Mucosa of rectum (tissue), 2 donors: ENCODE measurements around the gene MAPKAPK2.

Experiments used
- H3K27ac ChIP-seq, 2 donors: one replicate each; pipeline ENCODE4 v1.7.0; 2013; ENCODE audit warnings: inconsistent platforms in 2 of 2, low read depth in 2 of 2, low read length in 2 of 2
- H3K27me3 ChIP-seq, 2 donors: one replicate each; pipeline ENCODE4 v1.7.0; 2013; ENCODE audit warnings: low read length in 2 of 2; ENCODE audit not compliant: control insufficient read depth in 2 of 2, insufficient read depth in 2 of 2
- H3K36me3 ChIP-seq, 2 donors: one replicate each; pipeline ENCODE4 v1.7.0; 2013; ENCODE audit warnings: low read length in 2 of 2; ENCODE audit not compliant: control insufficient read depth in 2 of 2, insufficient read depth in 2 of 2
- H3K4me1 ChIP-seq, 2 donors: one replicate each; pipeline ENCODE4 v1.7.0; 2013; ENCODE audit warnings: low read length in 2 of 2, mild to moderate bottlenecking in 1 of 2; ENCODE audit not compliant: control insufficient read depth in 2 of 2, insufficient read depth in 2 of 2
- H3K4me3 ChIP-seq, 2 donors: one replicate each; pipeline ENCODE4 v1.7.0; 2013; ENCODE audit warnings: low read length in 2 of 2
- H3K9ac ChIP-seq, 2 donors: one replicate each; pipeline ENCODE4 v1.7.0; 2013; ENCODE audit warnings: low read length in 2 of 2, low read depth in 1 of 2, mild to moderate bottlenecking in 1 of 2
- H3K9me3 ChIP-seq, 2 donors: one replicate each; pipeline ENCODE4 v1.7.0; 2013; ENCODE audit warnings: low read length in 2 of 2; ENCODE audit not compliant: control insufficient read depth in 2 of 2
- donor health status: healthy.
- donor health status: Normal muscosa, but diverticular disease.

Gene MAPKAPK2

DNA sequence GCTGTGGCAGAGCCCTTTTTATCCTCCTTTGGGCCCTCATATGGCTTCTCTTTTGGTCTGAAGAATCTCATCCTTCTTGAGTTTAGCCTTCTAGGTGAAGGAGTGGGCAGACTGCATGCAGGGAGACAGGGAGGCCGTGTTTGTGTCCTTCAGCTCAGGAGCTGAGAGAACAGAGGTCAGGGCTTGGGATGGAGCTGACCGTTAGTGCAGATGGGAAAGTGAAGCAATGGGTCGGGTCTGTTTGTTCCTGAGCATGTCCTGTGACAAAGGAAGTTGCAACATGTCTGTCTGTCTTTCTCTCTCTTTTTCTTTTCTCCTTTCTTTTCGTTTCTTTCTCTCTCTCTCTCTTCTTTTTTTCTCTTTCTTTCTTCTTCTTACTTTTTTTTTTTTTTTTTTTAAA is 14.9 kb downstream of the MAPKAPK2 start:
- Histone ChIP-seq H3K27ac (no peak overlapping the region), H3K36me3 (peaks cover 0 to 3% of the 10 kb centered on the region in 2 donors), H3K9ac (peak overlapping the region in 1 of 2 donors; percentile 28), H3K9me3 (no peaks in the 10 kb centered on the region), H3K27me3 (no peaks in the 10 kb centered on the region), H3K4me3 (no peak overlapping the region), H3K4me1 (peaks cover 10% of the 10 kb centered on the region in 2 donors)

DNA sequence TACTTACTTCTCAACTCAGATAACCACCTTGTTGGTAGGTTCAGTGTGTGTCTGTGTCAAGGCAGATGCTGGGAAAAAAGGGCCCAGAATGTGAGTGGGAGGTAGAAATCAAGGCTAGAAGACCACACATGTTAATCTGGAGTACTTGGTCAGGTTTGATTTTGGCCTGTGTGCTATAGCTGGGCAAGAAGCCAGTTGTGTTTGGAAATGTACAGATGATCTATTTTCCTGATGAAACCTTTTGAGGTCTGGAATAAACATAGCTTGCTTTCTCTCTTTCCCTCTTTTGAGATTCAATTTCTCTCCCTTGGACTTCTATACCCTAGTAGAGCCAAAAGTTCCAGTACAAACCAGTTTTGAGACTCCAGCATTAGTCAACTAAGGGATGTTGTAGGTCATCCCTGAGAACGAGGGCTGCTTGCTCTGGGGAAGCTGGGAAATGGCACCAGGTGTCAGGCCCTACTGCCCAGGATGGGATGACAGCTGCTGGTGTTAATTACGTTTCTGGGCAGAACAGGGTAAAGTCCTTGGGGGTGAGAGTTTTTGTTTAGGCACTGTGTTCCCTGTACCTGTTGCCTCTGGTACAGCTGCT is 15.8 kb downstream of the MAPKAPK2 start:
- Histone ChIP-seq H3K4me1 (peaks cover 10 to 16% of the 10 kb centered on the region in 2 donors), H3K9me3 (no peaks in the 10 kb centered on the region), H3K9ac (no peak overlapping the region), H3K27ac (peak overlapping the region in 1 of 2 donors; percentile 9), H3K27me3 (no peaks in the 10 kb centered on the region), H3K4me3 (no peak overlapping the region), H3K36me3 (peaks cover 0 to 3% of the 10 kb centered on the region in 2 donors)

DNA sequence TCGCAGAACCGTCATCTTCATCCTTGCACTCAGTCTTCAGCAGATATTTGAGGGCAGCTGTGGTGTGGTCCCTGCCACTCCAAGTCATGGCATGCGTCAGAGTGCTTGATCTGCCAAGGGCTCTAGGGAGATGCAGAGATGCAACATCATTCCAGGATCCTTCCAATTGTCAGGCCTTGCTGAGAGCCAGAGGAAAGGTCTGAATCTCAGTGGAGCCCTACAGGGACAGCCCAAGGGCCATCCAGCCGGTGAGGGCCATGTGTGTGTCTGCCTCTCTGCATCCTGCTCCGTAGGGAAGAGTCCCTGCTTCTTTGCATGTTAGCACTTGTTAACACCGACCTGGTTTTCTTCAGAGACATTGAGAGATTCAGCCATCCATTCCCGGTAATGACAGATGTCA is 17.6 kb downstream of the MAPKAPK2 start:
- H3K9ac ChIP-seq: no peak overlapping the region
- no peaks in the 10 kb centered on the region for H3K27me3 ChIP-seq
- H3K4me3 ChIP-seq: no peak overlapping the region
- no peak overlapping the region for H3K27ac ChIP-seq
- no peaks in the 10 kb centered on the region for H3K9me3 ChIP-seq
- H3K4me1 ChIP-seq: peaks cover 25% of the 10 kb centered on the region in 2 donors
- H3K36me3 ChIP-seq: peaks cover 0 to 3% of the 10 kb centered on the region in 2 donors

DNA sequence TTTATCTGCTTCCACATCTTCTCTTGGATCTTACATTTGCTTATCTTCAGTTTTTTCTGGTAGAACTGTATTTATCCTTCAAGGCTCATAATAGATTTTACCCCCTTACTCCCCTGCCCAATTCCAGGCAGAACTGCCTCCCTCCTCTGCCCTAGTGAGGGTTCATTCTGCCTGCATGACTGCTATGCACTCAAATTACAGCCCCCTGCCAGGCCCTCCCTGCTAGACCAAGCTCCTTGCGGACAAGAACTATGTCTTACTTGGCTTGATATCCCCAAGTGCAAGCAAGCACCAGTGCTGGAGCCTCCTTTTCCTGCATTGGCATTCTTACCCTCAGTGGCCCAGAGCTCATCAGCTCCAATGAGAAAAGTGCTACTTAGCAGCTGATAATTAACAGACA is 18.1 kb downstream of the MAPKAPK2 start:
- peaks cover 25 to 30% of the 10 kb centered on the region in 2 donors for H3K4me1 ChIP-seq
- no peak overlapping the region for H3K9ac ChIP-seq
- H3K27ac ChIP-seq: no peak overlapping the region
- no peak overlapping the region for H3K4me3 ChIP-seq
- no peaks in the 10 kb centered on the region for H3K27me3 ChIP-seq
- H3K9me3 ChIP-seq: no peaks in the 10 kb centered on the region
- H3K36me3 ChIP-seq: peaks cover 0 to 3% of the 10 kb centered on the region in 2 donors

DNA sequence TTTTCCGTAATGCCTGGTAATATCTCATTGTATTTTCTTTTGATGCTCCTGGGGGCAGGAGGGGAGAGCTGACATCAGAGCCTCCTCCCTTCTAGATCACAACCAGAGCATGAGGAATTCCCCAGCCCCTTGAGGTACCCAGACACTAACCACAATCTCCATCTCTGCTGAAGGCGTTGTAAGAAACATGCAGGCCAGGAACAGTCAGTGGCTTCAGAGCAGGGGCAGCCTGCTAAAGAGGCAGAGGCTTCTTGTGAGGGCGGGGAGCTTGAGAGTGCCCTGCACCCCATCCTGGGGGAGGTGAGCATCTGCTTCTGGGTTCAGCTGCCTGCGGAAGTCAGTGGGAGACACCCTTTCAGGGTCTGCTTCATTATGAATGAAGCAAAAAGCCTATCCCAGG is 19.0 kb downstream of the MAPKAPK2 start:
- peaks cover 0 to 3% of the 10 kb centered on the region in 2 donors for H3K36me3 ChIP-seq
- H3K4me3 ChIP-seq: no peak overlapping the region
- peaks cover 29 to 39% of the 10 kb centered on the region in 2 donors for H3K4me1 ChIP-seq
- no peak overlapping the region for H3K27ac ChIP-seq
- no peaks in the 10 kb centered on the region for H3K9me3 ChIP-seq
- H3K27me3 ChIP-seq: no peaks in the 10 kb centered on the region
- H3K9ac ChIP-seq: no peak overlapping the region

DNA sequence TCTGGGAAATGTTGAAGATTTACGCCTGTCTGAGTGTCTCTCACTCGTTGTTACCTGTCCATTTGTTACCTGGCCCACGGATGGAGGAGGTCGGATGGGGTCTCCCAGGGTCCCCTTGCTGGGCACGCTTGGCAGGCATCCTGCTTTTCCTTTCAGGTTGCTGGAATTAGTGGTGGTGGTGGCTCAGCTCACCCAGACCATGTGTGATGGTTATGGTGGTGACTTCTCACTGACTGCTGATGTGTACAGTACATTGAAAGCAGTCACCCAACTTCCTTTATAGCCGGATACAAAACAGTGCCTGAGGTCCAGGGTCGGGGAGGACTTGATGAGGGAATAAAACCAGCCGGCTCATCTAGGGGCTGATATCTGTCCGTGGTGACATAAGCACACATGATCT is 19.5 kb downstream of the MAPKAPK2 start:
- peaks cover 0 to 3% of the 10 kb centered on the region in 2 donors for H3K36me3 ChIP-seq
- H3K9ac ChIP-seq: no peak overlapping the region
- no peaks in the 10 kb centered on the region for H3K27me3 ChIP-seq
- H3K4me1 ChIP-seq: peaks cover 34 to 41% of the 10 kb centered on the region in 2 donors
- no peak overlapping the region for H3K27ac ChIP-seq
- H3K9me3 ChIP-seq: no peaks in the 10 kb centered on the region
- H3K4me3 ChIP-seq: no peak overlapping the region

DNA sequence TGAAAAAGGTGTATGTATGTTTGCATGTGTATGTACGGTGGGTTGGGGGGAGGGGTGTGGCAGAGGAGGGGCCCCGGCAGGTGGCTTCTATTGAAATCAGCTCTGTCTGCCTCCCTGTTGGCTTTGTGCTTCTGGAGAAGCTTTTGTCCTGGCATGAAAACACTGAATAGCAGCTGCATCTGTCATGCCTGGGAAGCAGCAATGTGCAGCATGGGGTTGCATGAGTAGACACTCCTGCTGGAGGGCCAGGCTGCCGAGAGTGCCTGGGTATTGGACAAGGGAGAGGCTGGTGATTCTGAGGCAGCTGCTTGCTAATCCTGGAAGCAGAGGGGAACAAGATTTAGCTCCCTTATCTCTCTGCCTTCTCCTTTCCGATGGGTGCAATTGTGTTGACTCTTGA is 20.5 kb downstream of the MAPKAPK2 start:
- Histone ChIP-seq H3K4me1 (peaks cover 37 to 41% of the 10 kb centered on the region in 2 donors), H3K9me3 (no peaks in the 10 kb centered on the region), H3K4me3 (no peak overlapping the region), H3K9ac (no peak overlapping the region), H3K36me3 (peaks cover 0 to 3% of the 10 kb centered on the region in 2 donors), H3K27me3 (no peaks in the 10 kb centered on the region), H3K27ac (no peak overlapping the region)

DNA sequence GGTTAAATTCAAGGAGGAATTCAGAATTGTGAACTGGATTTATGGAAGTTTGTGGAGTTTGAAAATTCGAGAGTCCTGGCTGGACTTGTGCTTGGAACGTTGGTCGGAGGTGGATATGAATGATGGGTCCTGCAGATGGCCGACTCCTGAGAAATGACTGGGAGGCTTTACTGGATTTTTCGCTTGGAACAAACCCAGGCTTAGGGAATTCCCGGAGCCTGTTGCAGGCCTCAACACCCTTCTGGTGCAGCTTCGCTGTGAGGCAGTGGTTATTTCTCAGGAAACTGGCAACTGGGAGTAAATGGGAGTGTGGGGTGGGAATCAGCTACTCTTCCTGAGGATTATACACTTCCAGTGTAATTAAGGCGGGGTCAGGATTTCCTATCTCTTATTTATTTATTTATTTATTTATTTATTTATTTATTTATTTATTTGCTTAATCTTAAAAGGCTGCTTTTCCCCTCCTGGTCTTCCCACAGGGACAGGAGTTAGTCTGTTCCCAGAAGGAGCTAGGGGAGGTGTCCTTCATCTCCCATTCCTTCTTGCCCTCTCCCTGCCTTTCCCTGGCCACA is 21.1 kb downstream of the MAPKAPK2 start:
- Histone ChIP-seq H3K27me3 (no peaks in the 10 kb centered on the region), H3K4me1 (peaks cover 37 to 42% of the 10 kb centered on the region in 2 donors), H3K9ac (no peak overlapping the region), H3K36me3 (peaks cover 0 to 3% of the 10 kb centered on the region in 2 donors), H3K4me3 (no peak overlapping the region), H3K9me3 (no peaks in the 10 kb centered on the region), H3K27ac (peak overlapping the region in 1 of 2 donors; percentile 21)

DNA sequence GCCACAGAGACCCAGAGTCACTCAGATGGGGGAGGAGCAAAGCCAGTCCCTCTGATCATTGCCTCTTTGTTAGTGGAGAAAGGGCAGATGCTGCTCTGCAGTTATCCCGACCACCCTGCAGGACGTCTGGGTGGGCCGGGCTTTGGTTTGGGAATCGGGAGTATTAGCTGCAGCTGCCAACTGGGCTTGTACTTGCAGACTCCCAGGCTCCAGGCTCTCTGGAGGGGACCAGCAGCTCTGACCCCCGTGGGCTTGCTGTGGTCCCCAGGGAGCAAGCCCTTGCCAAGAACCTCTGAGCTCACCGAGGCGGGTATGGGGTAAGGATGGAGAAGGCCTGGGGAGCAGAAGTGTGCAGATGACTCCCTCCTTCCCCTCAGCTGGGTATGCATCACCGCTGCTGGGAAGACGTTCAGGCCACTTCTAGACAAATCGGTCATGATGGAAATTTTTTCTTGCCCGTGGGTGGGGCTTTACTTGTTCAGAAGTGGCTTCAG is 21.6 kb downstream of the MAPKAPK2 start:
- Histone ChIP-seq H3K36me3 (peaks cover 0 to 3% of the 10 kb centered on the region in 2 donors), H3K27me3 (no peaks in the 10 kb centered on the region), H3K4me3 (no peak overlapping the region), H3K9ac (no peak overlapping the region), H3K4me1 (peaks cover 35 to 42% of the 10 kb centered on the region in 2 donors), H3K9me3 (no peaks in the 10 kb centered on the region), H3K27ac (peak overlapping the region; percentile 21 to 23)

DNA sequence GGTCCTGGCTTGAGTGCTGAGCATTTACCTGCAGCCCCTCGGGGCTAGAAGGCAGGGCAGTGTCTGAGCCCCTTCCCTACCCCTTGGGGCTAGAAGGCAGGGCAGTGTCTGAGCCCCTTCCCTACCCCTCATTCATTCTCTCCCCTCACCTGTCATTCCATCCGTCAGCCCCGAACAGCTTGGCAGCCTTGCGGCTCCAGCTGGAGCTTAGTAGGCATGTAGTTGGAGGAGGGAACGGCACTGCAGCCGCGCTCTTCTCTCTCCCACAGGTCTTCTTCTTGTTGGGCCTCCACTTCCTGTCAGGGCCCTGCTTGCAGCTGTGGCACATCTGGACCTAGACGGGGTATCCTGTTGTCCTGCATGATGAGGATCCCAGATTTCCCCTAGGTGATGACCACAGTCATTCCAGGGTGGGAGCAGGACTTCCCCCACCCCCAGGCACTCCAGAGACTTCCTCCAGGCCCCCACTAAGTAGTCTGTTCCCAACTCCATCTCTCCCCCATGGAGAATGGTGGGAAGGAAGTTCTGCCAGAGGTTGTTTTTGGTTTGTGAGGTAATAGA is 22.2 kb downstream of the MAPKAPK2 start:
- no peak overlapping the region for H3K4me3 ChIP-seq
- no peaks in the 10 kb centered on the region for H3K9me3 ChIP-seq
- H3K9ac ChIP-seq: no peak overlapping the region
- peaks cover 0 to 3% of the 10 kb centered on the region in 2 donors for H3K36me3 ChIP-seq
- H3K4me1 ChIP-seq: peaks cover 38 to 48% of the 10 kb centered on the region in 2 donors
- no peaks in the 10 kb centered on the region for H3K27me3 ChIP-seq
- peak overlapping the region in 1 of 2 donors; percentile 23 for H3K27ac ChIP-seq
